BLaER1 treated with 17β-estradiol and CSF1 and Interleukin-3, amounts not matched to agents 10 nM and 100 nM (cell line): ENCODE measurements around the gene RABL6.

ENCODE experiments used
- H3K27ac ChIP-seq, 11 experiments: shearing (Covaris generic); formaldehyde crosslinking; 2 replicates each; pipeline ENCODE4 v1.8.1; 2022
- H3K27me3 ChIP-seq, 11 experiments: shearing (Covaris generic); formaldehyde crosslinking; 2 replicates each; pipeline ENCODE4 v1.8.1; 2022
- H3K36me3 ChIP-seq, 11 experiments: shearing (Covaris generic); formaldehyde crosslinking; 2 replicates each; pipeline ENCODE4 v1.8.1; 2022
- H3K4me1 ChIP-seq, 10 experiments: shearing (Covaris generic); formaldehyde crosslinking; 2 replicates each; pipeline ENCODE4 v1.8.1; 2022
- H3K4me2 ChIP-seq, 11 experiments: shearing (Covaris generic); formaldehyde crosslinking; 2 replicates each; pipeline ENCODE4 v1.8.1; 2022
- H3K4me3 ChIP-seq, 10 experiments: shearing (Covaris generic); formaldehyde crosslinking; 2 replicates each; pipeline ENCODE4 v1.8.1; 2022
- H3K9ac ChIP-seq, 11 experiments: shearing (Covaris generic); formaldehyde crosslinking; 2 replicates each; pipeline ENCODE4 v1.8.1; 2022
- H3K9me3 ChIP-seq, 11 experiments: shearing (Covaris generic); formaldehyde crosslinking; replicated peaks in 1 of 11; 2 replicates each; pipeline ENCODE4 v1.8.1; 2022
- H4K20me1 ChIP-seq, 11 experiments: shearing (Covaris generic); formaldehyde crosslinking; 2 replicates each; pipeline ENCODE4 v1.8.1; 2022
- Cebpa-rat ChIP-seq, 11 experiments: shearing (Covaris generic); IDR thresholded peaks; 2 replicates each; pipeline ENCODE4 v1.8.1; 2022

Gene RABL6

GRCh38 chr9:136844761-136845464, 37.2 kb downstream of the RABL6 start:
- Histone ChIP-seq H3K27ac (no peak overlapping the region), H3K36me3 (peaks cover 8 to 15% (median 10%) of the 10 kb centered on the region in 11 experiments; a peak in 18 of 22 replicates), H4K20me1 (peaks cover 3 to 45% (median 30%) of the 10 kb centered on the region in 11 experiments; a peak in 21 of 22 replicates), H3K4me2 (no peak overlapping the region; a peak in 1 of 22 replicates), H3K4me1 (peaks cover 31 to 64% (median 54%) of the 10 kb centered on the region in 10 experiments), H3K4me3 (no peak overlapping the region), H3K27me3 (peaks cover 21 to 47% (median 42%) of the 10 kb centered on the region in 11 experiments), H3K9ac (no peak overlapping the region), H3K9me3 (peaks cover 0 to 22% (median 9%) of the 10 kb centered on the region in 11 experiments; a peak in 12 of 22 replicates)
- no peak for TF ChIP-seq Cebpa-rat (IDR thresholded peaks at IDR 0.05)

GRCh38 chr9:136845465-136846260, 37.9 kb downstream of the RABL6 start:
- Histone ChIP-seq H3K4me1 (peaks cover 33 to 64% (median 55%) of the 10 kb centered on the region in 10 experiments), H4K20me1 (peaks cover 10 to 45% (median 30%) of the 10 kb centered on the region in 11 experiments; a peak in 21 of 22 replicates), H3K9ac (no peak overlapping the region), H3K4me3 (no peak overlapping the region), H3K4me2 (no peak overlapping the region), H3K27me3 (peaks cover 21 to 47% (median 42%) of the 10 kb centered on the region in 11 experiments), H3K36me3 (peaks cover 4 to 13% (median 8%) of the 10 kb centered on the region in 11 experiments; a peak in 18 of 22 replicates), H3K9me3 (peaks cover 0 to 22% (median 9%) of the 10 kb centered on the region in 11 experiments; a peak in 12 of 22 replicates), H3K27ac (no peak overlapping the region)
- TF ChIP-seq Cebpa-rat (IDR thresholded peaks at IDR 0.05) = no peak

- Histone ChIP-seq H3K4me2 (peak overlapping the region in 7 of 11 experiments; percentile 9 to 38 (median 24); a peak in 5 of 22 replicates), H3K9me3 (peaks cover 0 to 22% (median 9%) of the 10 kb centered on the region in 11 experiments; a peak in 12 of 22 replicates), H3K27ac (no peak overlapping the region), H3K27me3 (peaks cover 21 to 47% (median 42%) of the 10 kb centered on the region in 11 experiments), H3K36me3 (peaks cover 9 to 16% (median 14%) of the 10 kb centered on the region in 11 experiments; a peak in 17 of 22 replicates), H3K4me3 (no peak overlapping the region), H3K4me1 (peaks cover 28 to 61% (median 48%) of the 10 kb centered on the region in 10 experiments), H3K9ac (no peak overlapping the region), H4K20me1 (peaks cover 13 to 45% (median 30%) of the 10 kb centered on the region in 11 experiments; a peak in 20 of 22 replicates)
- no peak for TF ChIP-seq Cebpa-rat (IDR thresholded peaks at IDR 0.05)
Measured at GRCh38 chr9:136846376-136847087, 38.8 kb downstream of the RABL6 start.

- H3K27ac ChIP-seq = peak overlapping the region in 4 of 11 experiments; percentile 60 to 86 (median 81); a peak in 4 of 22 replicates
- peaks cover 9 to 24% (median 17%) of the 10 kb centered on the region in 11 experiments; a peak in 17 of 22 replicates for H3K36me3 ChIP-seq
- no peak for TF ChIP-seq Cebpa-rat (IDR thresholded peaks at IDR 0.05)
- peaks cover 21 to 47% (median 42%) of the 10 kb centered on the region in 11 experiments for H3K27me3 ChIP-seq
- H3K4me2 ChIP-seq = peak overlapping the region; percentile 94 to 100 (median 99)
- H3K4me1 ChIP-seq = peaks cover 21 to 53% (median 40%) of the 10 kb centered on the region in 10 experiments
- peak overlapping the region; percentile 61 to 94 (median 72) for H3K4me3 ChIP-seq
- H4K20me1 ChIP-seq = peaks cover 13 to 42% (median 25%) of the 10 kb centered on the region in 11 experiments; a peak in 20 of 22 replicates
- H3K9ac ChIP-seq = peak overlapping the region; percentile 68 to 90 (median 81); a peak in 19 of 22 replicates
- peaks cover 0 to 22% (median 9%) of the 10 kb centered on the region in 11 experiments; a peak in 12 of 22 replicates for H3K9me3 ChIP-seq
Measured at GRCh38 chr9:136847088-136847825, 39.5 kb downstream of the RABL6 start.

GRCh38 chr9:136847826-136848392, 40.2 kb downstream of the RABL6 start:
- peaks cover 20 to 48% (median 37%) of the 10 kb centered on the region in 10 experiments for H3K4me1 ChIP-seq
- H4K20me1 ChIP-seq = peaks cover 13 to 40% (median 30%) of the 10 kb centered on the region in 11 experiments; a peak in 21 of 22 replicates

GRCh38 chr9:136848393-136849037, 40.8 kb downstream of the RABL6 start:
- H3K36me3 ChIP-seq = peaks cover 9 to 26% (median 17%) of the 10 kb centered on the region in 11 experiments; a peak in 17 of 22 replicates
- H3K4me3 ChIP-seq = peak overlapping the region; percentile 61 to 94 (median 72)
- peaks cover 21 to 47% (median 42%) of the 10 kb centered on the region in 11 experiments for H3K27me3 ChIP-seq
- H3K4me2 ChIP-seq = peak overlapping the region; percentile 94 to 100 (median 99)
- TF ChIP-seq Cebpa-rat (IDR thresholded peaks at IDR 0.05) = no peak
- peak overlapping the region; percentile 32 to 86 (median 79) for H3K27ac ChIP-seq
- H3K9me3 ChIP-seq = peaks cover 0 to 22% (median 9%) of the 10 kb centered on the region in 11 experiments; a peak in 12 of 22 replicates
- peaks cover 13 to 42% (median 26%) of the 10 kb centered on the region in 11 experiments; a peak in 21 of 22 replicates for H4K20me1 ChIP-seq
- peak overlapping the region; percentile 68 to 90 (median 81) for H3K9ac ChIP-seq
- peaks cover 14 to 47% (median 30%) of the 10 kb centered on the region in 10 experiments for H3K4me1 ChIP-seq

More at GRCh38 chr9:136847826-136848392, 40.2 kb downstream of the RABL6 start:
- Histone ChIP-seq H3K27ac (peak overlapping the region; percentile 32 to 86 (median 79); a peak in 21 of 22 replicates), H3K4me3 (peak overlapping the region; percentile 61 to 94 (median 72)), H3K27me3 (peaks cover 21 to 47% (median 42%) of the 10 kb centered on the region in 11 experiments), H3K36me3 (peaks cover 9 to 26% (median 17%) of the 10 kb centered on the region in 11 experiments; a peak in 17 of 22 replicates), H3K9ac (peak overlapping the region; percentile 68 to 90 (median 81)), H3K4me2 (peak overlapping the region; percentile 94 to 100 (median 99)), H3K9me3 (peaks cover 0 to 22% (median 9%) of the 10 kb centered on the region in 11 experiments; a peak in 12 of 22 replicates)
- TF ChIP-seq Cebpa-rat (IDR thresholded peaks at IDR 0.05) = no peak
